Naive thymus-derived CD4-positive, alpha-beta T cell (primary cell): ENCODE data around the gene FOXO3. TPM values are rescaled to one million over a fixed set of nuclear protein-coding genes. Genes with fewer than 3 reads are reported as not detected.

ENCODE experiments used
- ATAC-seq: fragments of 150-1000 bp; cut with Tn5 transposase; 2 replicates; pipeline ENCODE4 v1.10.0; 2021; ENCODE audit warnings: mild to moderate bottlenecking, moderate library complexity
- CTCF ChIA-PET: fragments of 350-600 bp; sonication (Branson Sonifier 250); formaldehyde crosslinking; loops from one replicate; lab custom pipeline; 2021; ENCODE audit warnings: antibody characterized with exemption; lab: Charles Lee
- POLR2A ChIA-PET: fragments of 350-600 bp; sonication (Branson Sonifier 250); formaldehyde crosslinking; loops from one replicate; lab custom pipeline; 2021; ENCODE audit warnings: antibody characterized with exemption, inconsistent platforms; lab: Charles Lee
- DNase-seq, 9 donors: peaks; one replicate each; pipeline versions ENCODE4 v3.0.0 to v3.0.0-alpha.2; 2020 to 2022; ENCODE audit warnings: mixed read lengths in 1 of 9
- H3K27ac ChIP-seq: one replicate; pipeline ENCODE4 v1.7.0; 2013; ENCODE audit warnings: mild to moderate bottlenecking, low read depth, low read length, moderate library complexity
- H3K27me3 ChIP-seq, 2 donors: one replicate each; pipeline ENCODE4 v1.7.0; 2013; ENCODE audit warnings: low read length in 2 of 2, mild to moderate bottlenecking in 2 of 2, moderate library complexity in 2 of 2; ENCODE audit not compliant: control insufficient read depth in 2 of 2, insufficient read depth in 2 of 2
- H3K36me3 ChIP-seq, 3 experiments: 1 replicate in 2 of 3; 2 replicates in 1 of 3; pipeline ENCODE4 v1.7.0; 2013; ENCODE audit warnings: low read length in 3 of 3, mild to moderate bottlenecking in 3 of 3, moderate library complexity in 1 of 3; ENCODE audit not compliant: insufficient read depth in 3 of 3, control insufficient read depth in 2 of 3
- H3K4me1 ChIP-seq, 2 donors: one replicate each; pipeline ENCODE4 v1.7.0; 2013; ENCODE audit warnings: low read length in 2 of 2, mild to moderate bottlenecking in 2 of 2, moderate library complexity in 1 of 2; ENCODE audit not compliant: control insufficient read depth in 2 of 2, insufficient read depth in 2 of 2
- H3K4me3 ChIP-seq: 2 replicates; pipeline ENCODE4 v1.7.0; 2013; ENCODE audit warnings: mild to moderate bottlenecking, low read length
- H3K9me3 ChIP-seq, 3 experiments: 1 replicate in 2 of 3; 2 replicates in 1 of 3; pipeline ENCODE4 v1.7.0; 2013; ENCODE audit warnings: low read length in 3 of 3; ENCODE audit not compliant: control insufficient read depth in 2 of 3
- H3K27ac Mint-ChIP-seq, 9 donors: one replicate each; pipeline ENCODE4 v1.8.0; 2020 to 2022; ENCODE audit warnings: mixed read lengths in 9 of 9, mild to moderate bottlenecking in 8 of 9, moderate library complexity in 5 of 9, inconsistent platforms in 2 of 9
- H3K27me3 Mint-ChIP-seq, 5 donors: one replicate each; pipeline ENCODE4 v1.8.0; 2021 to 2022; ENCODE audit warnings: mixed read lengths in 5 of 5, mild to moderate bottlenecking in 1 of 5
- H3K36me3 Mint-ChIP-seq, 5 donors: one replicate each; pipeline ENCODE4 v1.8.0; 2020 to 2022; ENCODE audit warnings: mixed read lengths in 5 of 5, mild to moderate bottlenecking in 3 of 5, inconsistent platforms in 1 of 5
- H3K4me1 Mint-ChIP-seq, 7 donors: one replicate each; pipeline ENCODE4 v1.8.0; 2020 to 2022; ENCODE audit warnings: mixed read lengths in 7 of 7, mild to moderate bottlenecking in 3 of 7, inconsistent platforms in 1 of 7
- H3K4me3 Mint-ChIP-seq, 10 donors: one replicate each; pipeline ENCODE4 v1.8.0; 2020 to 2022; ENCODE audit warnings: mild to moderate bottlenecking in 10 of 10, mixed read lengths in 10 of 10, moderate library complexity in 6 of 10, inconsistent platforms in 2 of 10
- H3K9me3 Mint-ChIP-seq, 11 donors: one replicate each; pipeline ENCODE4 v1.8.0; 2020 to 2022; ENCODE audit warnings: mixed read lengths in 11 of 11, mild to moderate bottlenecking in 4 of 11, inconsistent platforms in 1 of 11, moderate library complexity in 1 of 11
- intact Hi-C, 2 donors: fragments of 100-400 bp; cut with micrococcal nuclease; formaldehyde crosslinking; loops; one replicate each; pipeline ENCODE4 v1.15.1; 2023
- polyA plus RNA-seq, 2 donors: library from polyadenylated mRNA; unstranded; fragments of 300-500 nt; fragmentation: Illumina TruSeq; gene quantifications; one replicate each; pipeline ENCODE4 v1.2.3, GENCODE V29; 2021
- total RNA-seq, 6 experiments: library from RNA in 5 of 6; stranded (reverse) in 5 of 6; gene quantifications; 1 replicate in 5 of 6; 2 replicates in 1 of 6; pipeline ENCODE4 v1.2.3 and lab custom pipeline; 2021 to 2026

Gene FOXO3
- total and polyA plus RNA-seq, 7 experiments from 2014 or later, result 11.6 to 39.5 (median 20.5) TPM

GRCh38 chr6:108727966-108728730, 167.4 kb downstream of the FOXO3 start:
- no peak for ATAC-seq
- intact Hi-C loops, result no loop called here
- Mint-ChIP-seq H3K4me3 (no peak overlapping the region), H3K27me3 (peaks cover 0 to 17% (median 0%) of the 10 kb centered on the region in 5 donors), H3K4me1 (peaks cover 0 to 2% (median 0%) of the 10 kb centered on the region in 7 donors), H3K27ac (no peak overlapping the region), H3K36me3 (peaks cover 1 to 9% (median 5%) of the 10 kb centered on the region in 5 donors), H3K9me3 (peaks cover 1 to 14% (median 5%) of the 10 kb centered on the region in 11 donors)
- Histone ChIP-seq H3K4me3 (no peak overlapping the region), H3K36me3 (no peaks in the 10 kb centered on the region), H3K4me1 (no peaks in the 10 kb centered on the region), H3K9me3 (no peaks in the 10 kb centered on the region), H3K27me3 (no peaks in the 10 kb centered on the region), H3K27ac (no peak overlapping the region)
- CTCF ChIA-PET, result interaction anchor here (0.5 kb wide), 1 partner anchor 43 kb away, joined by 3 read pairs; no protein-coding TSS in a partner anchor
- DNase-seq, result no peak
- POLR2A ChIA-PET, result no interaction called here

DNA sequence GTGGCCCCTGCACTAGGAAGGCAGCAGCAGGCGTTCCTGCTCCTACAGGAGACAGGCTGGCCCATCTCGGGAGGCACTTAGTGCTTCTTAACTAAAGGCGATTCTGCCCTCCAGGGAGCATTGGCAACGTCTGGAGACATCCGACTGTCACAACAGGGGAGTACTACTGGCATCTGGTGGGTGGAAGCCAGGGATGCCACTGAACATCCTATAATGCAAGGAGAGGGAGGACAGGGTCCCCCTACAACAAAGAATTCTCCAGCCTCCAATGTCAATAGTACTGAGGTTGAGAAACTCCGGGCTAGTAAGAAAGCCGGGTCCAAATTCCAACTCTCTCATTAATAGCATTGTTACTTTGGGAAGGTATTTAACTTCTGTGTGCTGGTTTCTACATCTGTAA, 168.1 kb downstream of the FOXO3 start:
- intact Hi-C loops, result no loop called here
- peaks cover 0 to 15% (median 0%) of the 10 kb centered on the region in 5 donors for H3K27me3 Mint-ChIP-seq
- peaks cover 0 to 9% (median 0%) of the 10 kb centered on the region in 11 donors for H3K9me3 Mint-ChIP-seq
- Histone ChIP-seq H3K4me3 (no peak overlapping the region), H3K27me3 (no peaks in the 10 kb centered on the region), H3K27ac (no peak overlapping the region), H3K9me3 (no peaks in the 10 kb centered on the region), H3K36me3 (no peaks in the 10 kb centered on the region), H3K4me1 (no peaks in the 10 kb centered on the region)
- H3K4me1 Mint-ChIP-seq, result peaks cover 0 to 2% (median 0%) of the 10 kb centered on the region in 7 donors
- no peak overlapping the region for H3K27ac Mint-ChIP-seq
- POLR2A ChIA-PET, result no interaction called here
- CTCF ChIA-PET, result no interaction called here
- DNase-seq (no peak), ATAC-seq (no peak)
- peaks cover 0 to 4% (median 0%) of the 10 kb centered on the region in 5 donors for H3K36me3 Mint-ChIP-seq
- no peak overlapping the region for H3K4me3 Mint-ChIP-seq

- Mint-ChIP-seq H3K27me3 (peaks cover 0 to 15% (median 0%) of the 10 kb centered on the region in 5 donors), H3K4me1 (peaks cover 0 to 2% (median 0%) of the 10 kb centered on the region in 7 donors), H3K4me3 (no peak overlapping the region), H3K27ac (peak overlapping the region in 1 of 9 donors; percentile 10), H3K9me3 (no peaks in the 10 kb centered on the region), H3K36me3 (no peaks in the 10 kb centered on the region)
- DNase-seq, result no peak
- H3K4me1 ChIP-seq, result no peaks in the 10 kb centered on the region
- ATAC-seq, result no peak
- H3K27ac ChIP-seq, result no peak overlapping the region
- intact Hi-C loops, result no loop called here
- POLR2A ChIA-PET, result no interaction called here
- no peaks in the 10 kb centered on the region for H3K36me3 ChIP-seq
- H3K4me3 ChIP-seq, result no peak overlapping the region
- CTCF ChIA-PET, result no interaction called here
- no peaks in the 10 kb centered on the region for H3K9me3 ChIP-seq
- no peaks in the 10 kb centered on the region for H3K27me3 ChIP-seq
Measured at GRCh38 chr6:108730635-108731515, 170.2 kb downstream of the FOXO3 start.

DNA sequence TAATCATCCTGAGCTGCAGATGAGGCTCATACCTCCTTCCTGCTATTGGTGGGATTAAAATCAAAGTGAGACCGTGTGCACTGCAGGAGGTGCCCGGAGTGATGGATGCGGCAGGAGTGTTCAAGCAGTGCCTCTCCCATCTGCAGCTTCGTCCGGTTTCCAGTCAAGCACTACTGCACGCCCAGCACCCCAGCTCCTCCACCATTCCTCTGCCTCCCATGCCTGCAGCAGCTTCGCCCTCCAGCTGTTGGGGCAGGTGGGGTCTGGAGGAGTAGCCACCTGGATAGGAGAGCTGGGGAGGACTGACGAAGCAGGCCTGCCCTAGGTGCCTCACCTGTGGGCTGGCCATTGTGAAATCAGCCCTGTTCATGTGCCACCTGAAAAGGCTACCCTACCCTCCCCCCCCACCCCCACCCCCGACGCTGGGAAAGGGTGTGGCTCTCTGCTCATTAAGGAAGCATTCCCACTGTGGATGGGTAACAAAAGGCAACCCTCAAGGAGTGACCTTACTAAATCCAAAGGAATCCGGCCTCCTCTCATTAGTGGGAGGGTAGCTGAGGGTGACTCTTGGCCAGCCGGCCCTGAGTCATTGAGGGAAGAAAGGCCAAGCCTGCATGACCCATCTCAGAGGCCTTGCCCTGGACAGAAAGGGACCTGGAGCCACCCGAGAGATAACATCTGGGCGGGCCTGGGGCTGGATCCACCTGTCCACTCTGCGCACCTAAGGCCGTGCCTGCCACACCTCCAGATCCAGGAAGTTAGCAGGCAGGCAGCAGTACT, 171.6 kb downstream of the FOXO3 start:
- H3K9me3 ChIP-seq, result no peaks in the 10 kb centered on the region
- POLR2A ChIA-PET, result no interaction called here
- H3K4me1 Mint-ChIP-seq, result peaks cover 0 to 1% (median 0%) of the 10 kb centered on the region in 7 donors

DNA sequence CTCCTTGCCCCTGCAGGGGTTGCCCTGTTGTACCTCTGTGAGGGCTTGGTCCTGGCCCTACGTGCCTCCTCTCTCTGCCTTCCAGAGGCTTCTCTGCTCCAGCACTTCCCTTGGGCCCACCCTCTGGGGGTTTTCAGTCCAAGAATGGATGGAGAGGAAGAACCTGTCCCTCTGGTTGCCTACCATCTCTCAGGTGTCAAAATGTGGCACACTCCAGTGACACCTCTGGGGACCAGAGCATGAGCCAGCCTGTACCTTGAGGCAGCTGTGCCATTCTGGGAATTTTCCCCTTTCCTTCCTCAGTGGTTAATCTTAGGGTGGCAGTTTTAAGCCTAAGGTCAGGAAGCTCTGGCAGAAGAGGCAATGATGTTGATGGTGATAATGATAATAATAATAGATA, 172.3 kb downstream of the FOXO3 start:
- H3K4me1 Mint-ChIP-seq, result no peaks in the 10 kb centered on the region
- intact Hi-C loops, result no loop called here
- peaks cover 0 to 10% (median 0%) of the 10 kb centered on the region in 5 donors for H3K27me3 Mint-ChIP-seq
- no peaks in the 10 kb centered on the region for H3K27me3 ChIP-seq
- no peaks in the 10 kb centered on the region for H3K9me3 ChIP-seq
- H3K27ac Mint-ChIP-seq, result no peak overlapping the region
- H3K36me3 Mint-ChIP-seq, result no peaks in the 10 kb centered on the region
- no peak for ATAC-seq
- H3K27ac ChIP-seq, result no peak overlapping the region
- POLR2A ChIA-PET, result no interaction called here
- H3K9me3 Mint-ChIP-seq, result no peaks in the 10 kb centered on the region
- H3K36me3 ChIP-seq, result no peaks in the 10 kb centered on the region
- H3K4me1 ChIP-seq, result no peaks in the 10 kb centered on the region
- CTCF ChIA-PET, result no interaction called here
- DNase-seq, result no peak
- H3K4me3 ChIP-seq, result no peak overlapping the region
- no peak overlapping the region for H3K4me3 Mint-ChIP-seq

More for the DNA sequence above, 171.6 kb downstream of the FOXO3 start:
- Mint-ChIP-seq H3K9me3 (no peaks in the 10 kb centered on the region), H3K27ac (no peak overlapping the region), H3K27me3 (peaks cover 0 to 14% (median 0%) of the 10 kb centered on the region in 5 donors), H3K4me3 (no peak overlapping the region), H3K36me3 (no peaks in the 10 kb centered on the region)
- H3K4me3 ChIP-seq, result no peak overlapping the region
- intact Hi-C loops, result no loop called here
- no peak for ATAC-seq
- no peaks in the 10 kb centered on the region for H3K36me3 ChIP-seq
- no peak overlapping the region for H3K27ac ChIP-seq
- CTCF ChIA-PET, result no interaction called here
- no peaks in the 10 kb centered on the region for H3K4me1 ChIP-seq
- no peak for DNase-seq
- H3K27me3 ChIP-seq, result no peaks in the 10 kb centered on the region

- no peak overlapping the region for H3K27ac Mint-ChIP-seq
- no peak overlapping the region for H3K4me3 Mint-ChIP-seq
- Histone ChIP-seq H3K27ac (no peak overlapping the region), H3K9me3 (no peaks in the 10 kb centered on the region), H3K36me3 (no peaks in the 10 kb centered on the region), H3K4me1 (no peaks in the 10 kb centered on the region), H3K4me3 (no peak overlapping the region), H3K27me3 (no peaks in the 10 kb centered on the region)
- no peaks in the 10 kb centered on the region for H3K36me3 Mint-ChIP-seq
- POLR2A ChIA-PET, result no interaction called here
- ATAC-seq, result no peak
- H3K4me1 Mint-ChIP-seq, result no peaks in the 10 kb centered on the region
- no peak for DNase-seq
- H3K9me3 Mint-ChIP-seq, result no peaks in the 10 kb centered on the region
- CTCF ChIA-PET, result no interaction called here
- intact Hi-C loops, result no loop called here
- H3K27me3 Mint-ChIP-seq, result peaks cover 0 to 9% (median 0%) of the 10 kb centered on the region in 5 donors
Measured at GRCh38 chr6:108733706-108734265, 173.1 kb downstream of the FOXO3 start.
